Measurements from ENCODE around the gene ZNF778. TPM values are rescaled to one million over a fixed set of nuclear protein-coding genes. Genes with fewer than 3 reads are reported as not detected.

Gene ZNF778
- total and polyA plus RNA-seq, 2 of the 13 experiments (the other 11 are each of a cell fraction or from before 2014, with no cell fraction given): 3.8 to 7.2 TPM

GRCh38 chr16:89246903-89247733 lies 29.6 kb downstream of the ZNF778 start (continued):
- TF ChIP-seq ZNF646 (CRISPR knock-in tag; IDR thresholded peaks at IDR 0.05) (no peak), MNT (IDR thresholded peaks at IDR 0.05) (peak; percentile 16; the same call in 1 of the 2 replicates), CEBPB (IDR thresholded peaks at IDR 0.05; ENCODE audit: borderline replicate concordance, low read depth, low read length) (no peak), HIVEP1 (CRISPR knock-in tag; IDR thresholded peaks at IDR 0.05) (no peak; the same call in 1 of the 2 replicates), TFDP2 (CRISPR knock-in tag; IDR thresholded peaks at IDR 0.05) (peak; percentile 92), AKAP8 (CRISPR knock-in tag; IDR thresholded peaks at IDR 0.05) (peak; percentile 81), ZNF597 (CRISPR knock-in tag; IDR thresholded peaks at IDR 0.05) (no peak), ZNF276 (CRISPR knock-in tag; IDR thresholded peaks at IDR 0.05; ENCODE audit: low read depth) (no peak; the same call in 1 of the 2 replicates), ZBTB8A (CRISPR knock-in tag; IDR thresholded peaks at IDR 0.05; ENCODE audit: borderline replicate concordance, low read depth) (no peak; the same call in 1 of the 2 replicates), ETS1 (CRISPR knock-in tag; IDR thresholded peaks at IDR 0.05) (no peak), ZBTB3 (CRISPR knock-in tag; IDR thresholded peaks at IDR 0.05; ENCODE audit: borderline replicate concordance, low read depth) (no peak), THAP11 (CRISPR knock-in tag; IDR thresholded peaks at IDR 0.05) (peak; percentile 63; the same call in 1 of the 2 replicates)

Data from HepG2 (cell line).